Fibroblast of the conjunctiva (primary cell): Measurements from ENCODE around the gene NPLOC4.

Source experiments
- DNase-seq: peaks from one replicate; pipeline ENCODE4 v3.0.0-alpha.2; 2010; ENCODE audit warnings: low read depth

Gene NPLOC4

DNA sequence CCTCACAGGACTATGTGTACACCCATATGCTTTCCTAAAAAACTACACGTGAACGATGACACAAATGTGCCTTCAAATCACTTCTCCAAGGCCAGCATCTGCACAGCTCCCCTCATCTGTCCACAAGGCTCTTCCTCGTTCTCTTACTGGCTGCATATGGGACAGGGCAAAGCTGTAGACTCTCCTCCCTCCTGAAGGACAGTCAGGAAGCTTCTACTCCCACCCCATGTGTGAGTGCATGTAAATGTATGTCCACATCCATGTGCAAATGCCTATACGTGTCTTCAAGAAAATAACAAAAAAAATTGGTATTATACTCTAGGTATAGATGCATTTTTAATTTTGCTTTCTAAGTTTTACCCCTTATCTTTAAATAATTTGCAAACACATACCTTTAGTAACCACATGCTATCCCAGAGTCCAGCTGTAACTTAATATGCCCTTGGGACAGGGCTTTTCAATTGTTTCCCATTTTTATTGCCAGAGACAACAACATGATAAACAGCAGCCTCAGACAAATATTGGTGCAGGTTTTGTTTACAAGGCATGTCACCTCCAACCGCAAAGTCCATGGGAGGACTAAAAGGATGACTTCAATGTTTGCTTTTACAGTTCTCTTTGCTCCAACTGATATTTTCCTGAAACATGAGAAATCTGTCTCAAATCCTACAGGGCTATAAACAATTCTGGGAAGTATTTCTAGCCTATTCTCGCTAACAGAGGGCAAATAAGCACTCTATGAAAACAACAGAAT, 53.1 kb downstream of the NPLOC4 start:
- no peak for DNase-seq

DNA sequence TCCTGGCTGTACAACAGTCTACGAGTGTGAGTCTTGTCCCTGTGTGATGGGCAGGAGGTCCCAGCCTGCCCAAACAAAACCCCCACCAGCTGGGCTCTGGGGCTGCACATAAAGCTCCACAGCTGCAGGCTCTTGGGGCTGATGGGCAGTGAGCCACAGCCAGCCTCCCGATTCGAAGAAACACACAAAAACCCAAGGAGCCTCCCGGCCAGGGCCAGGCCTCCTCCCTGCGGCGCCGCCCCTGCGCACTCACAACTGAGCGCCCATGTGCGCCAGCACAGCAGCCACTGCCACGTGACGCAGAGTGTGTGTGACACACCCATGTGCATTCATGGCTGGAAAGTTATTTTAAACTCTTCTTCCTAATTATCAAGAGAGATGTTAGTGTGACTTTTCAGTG, 54.2 kb downstream of the NPLOC4 start:
- no peak for DNase-seq

- no peak for DNase-seq
Measured at GRCh38 chr17:81582341-81582740, 54.6 kb downstream of the NPLOC4 start.

- DNase-seq, result no peak
Measured at GRCh38 chr17:81581758-81582157, 55.2 kb downstream of the NPLOC4 start.

- DNase-seq, result no peak
Measured at GRCh38 chr17:81580481-81580880, 56.4 kb downstream of the NPLOC4 start.

- no peak for DNase-seq
Measured at GRCh38 chr17:81579821-81580321, 57.0 kb downstream of the NPLOC4 start.

GRCh38 chr17:81579298-81579697, 57.6 kb downstream of the NPLOC4 start:
- no peak for DNase-seq

- no peak for DNase-seq
Measured at GRCh38 chr17:81578561-81579225, 58.2 kb downstream of the NPLOC4 start.

DNA sequence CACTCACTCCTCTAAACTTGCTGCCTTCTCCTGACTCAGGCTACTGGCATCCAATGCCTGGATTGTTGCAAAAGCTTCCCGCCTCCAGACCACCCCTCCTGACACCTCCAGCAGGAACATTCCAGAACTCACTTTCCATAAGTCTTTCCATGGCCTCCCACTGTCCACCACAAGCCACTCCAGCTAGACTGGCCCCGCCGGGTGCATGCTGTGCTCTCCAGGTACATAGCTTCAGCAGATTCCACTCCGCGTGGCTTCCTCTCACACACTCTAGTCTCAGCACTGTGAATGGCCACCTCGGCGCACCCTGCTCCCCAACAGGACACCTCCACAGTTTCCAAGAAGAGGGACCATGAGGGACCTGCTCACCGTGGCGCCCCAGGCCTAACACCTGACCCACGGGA, 58.9 kb downstream of the NPLOC4 start:
- no peak for DNase-seq

GRCh38 chr17:81577278-81578000, 59.5 kb downstream of the NPLOC4 start:
- DNase-seq, result no peak

DNA sequence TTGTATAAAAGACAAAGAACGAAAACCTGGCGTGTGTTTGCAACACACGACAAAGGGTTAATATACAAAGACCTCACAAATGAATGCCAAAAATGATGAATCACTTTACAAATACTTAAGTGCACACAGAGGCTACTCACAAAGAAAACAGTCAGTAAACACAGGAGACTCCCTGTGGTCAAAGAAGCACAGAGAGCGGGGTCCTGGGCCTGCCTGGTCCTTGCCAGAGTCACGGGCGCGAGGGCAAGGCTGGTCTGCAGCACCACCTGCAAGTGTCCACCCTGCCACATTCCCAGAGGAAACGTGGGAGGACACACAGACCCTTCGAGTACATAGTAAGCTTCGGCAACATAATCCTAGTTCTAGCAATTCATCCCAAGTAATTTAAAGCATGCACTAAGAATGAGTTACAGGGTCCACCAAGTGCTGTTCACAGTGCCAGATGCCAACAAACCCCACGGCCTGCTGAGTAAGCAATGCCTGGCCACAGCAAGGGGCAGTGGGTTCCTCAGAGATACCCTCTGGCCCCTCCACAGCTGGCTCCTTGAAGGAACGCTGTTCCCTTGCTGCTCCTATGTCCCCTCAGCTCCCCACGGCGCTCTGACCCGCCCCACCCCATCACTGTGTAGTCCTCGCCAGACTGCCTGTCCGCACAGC, 60.2 kb downstream of the NPLOC4 start:
- no peak for DNase-seq

DNA sequence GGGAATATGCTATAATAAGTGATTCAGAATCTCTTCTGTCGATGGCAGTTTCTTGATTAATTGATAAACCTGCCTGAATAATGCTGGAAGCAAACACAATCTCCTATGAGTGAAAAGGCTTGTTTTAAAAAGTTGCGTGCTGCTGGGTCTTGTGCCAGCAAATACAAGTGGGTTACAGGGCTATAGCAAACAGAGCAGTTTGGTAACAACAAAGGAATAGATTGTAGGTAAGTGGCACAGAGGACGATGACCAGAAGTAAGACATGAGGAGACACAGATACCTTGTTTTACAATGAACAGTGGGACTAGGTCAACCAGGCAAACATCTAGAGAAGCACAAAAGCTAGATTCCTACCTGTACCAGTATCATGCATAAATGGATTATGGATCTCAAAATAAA, 61.1 kb downstream of the NPLOC4 start:
- DNase-seq, result no peak

GRCh38 chr17:81574643-81574956, 62.3 kb downstream of the NPLOC4 start:
- DNase-seq, result no peak

- no peak for DNase-seq
Measured at GRCh38 chr17:81573794-81574642, 62.9 kb downstream of the NPLOC4 start.

- no peak for DNase-seq
Measured at GRCh38 chr17:81572563-81573168, 64.2 kb downstream of the NPLOC4 start.

DNA sequence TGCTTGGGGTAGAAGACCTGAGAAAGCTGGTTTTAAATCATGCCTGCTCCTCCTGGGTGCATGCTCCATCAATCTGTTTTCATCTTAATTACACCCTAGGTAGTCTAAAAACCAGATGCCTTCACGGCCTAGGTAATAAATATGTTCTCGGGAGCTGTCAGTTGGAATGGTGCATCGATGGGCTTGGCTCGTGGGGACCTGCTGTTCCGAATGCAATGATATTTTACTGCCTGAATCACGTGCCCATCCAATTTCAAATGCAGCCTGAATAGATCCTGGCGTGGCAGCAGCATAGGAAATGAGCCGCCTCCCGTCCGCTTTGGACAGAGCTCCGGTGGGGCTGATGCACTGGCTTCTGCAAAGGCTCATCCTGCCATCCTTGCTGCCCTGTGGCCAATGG, 65.9 kb downstream of the NPLOC4 start:
- DNase-seq, result no peak

DNA sequence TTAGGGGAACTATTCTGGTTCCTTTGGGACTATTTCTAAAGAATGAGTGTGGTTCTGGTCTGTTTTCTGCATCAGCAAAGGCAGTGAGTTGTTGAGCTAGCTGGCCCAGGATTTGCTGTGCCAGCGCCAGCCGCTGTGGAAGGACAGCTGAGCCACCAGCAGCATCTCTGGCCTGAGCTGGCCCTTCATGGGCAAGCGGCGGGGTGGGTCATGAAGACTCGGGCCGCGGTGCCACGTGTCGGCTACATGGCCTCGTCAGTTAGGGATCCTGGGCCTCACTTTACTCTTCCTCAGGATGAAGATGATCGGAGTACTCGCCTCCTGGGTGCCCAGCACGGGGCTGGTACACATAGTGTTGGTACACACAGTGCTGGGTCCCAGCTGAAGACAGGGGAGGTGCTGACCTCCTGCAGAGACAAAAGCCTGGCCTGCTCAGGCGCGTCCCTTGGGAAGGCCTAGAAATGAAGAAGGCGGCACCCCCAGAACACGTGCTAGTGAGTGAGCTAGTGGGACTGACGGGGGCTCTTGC, 66.9 kb downstream of the NPLOC4 start:
- DNase-seq, result no peak

DNA sequence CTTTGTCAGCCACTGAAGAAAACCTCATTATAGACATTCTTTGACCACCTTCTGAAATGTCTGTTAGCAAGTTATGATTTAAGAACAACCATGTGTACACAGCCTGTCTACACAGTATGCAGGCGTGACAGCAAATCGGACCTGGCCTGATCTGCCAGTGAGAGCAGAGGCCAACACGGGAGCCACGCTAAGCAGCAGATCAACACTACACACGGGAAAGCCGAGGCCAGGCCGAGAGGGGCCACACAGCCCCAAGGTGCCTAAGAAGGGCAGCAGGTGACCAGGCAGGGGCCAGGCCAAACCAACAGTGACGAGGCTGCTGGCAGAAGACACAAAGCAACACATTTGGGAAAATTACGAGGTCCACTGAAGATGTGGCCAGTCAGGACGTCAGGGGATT, 68.5 kb downstream of the NPLOC4 start:
- DNase-seq, result no peak

GRCh38 chr17:81567191-81567590, 69.7 kb downstream of the NPLOC4 start:
- DNase-seq, result no peak

- DNase-seq, result peak; percentile 82
Measured at GRCh38 chr17:81566461-81567126, 70.3 kb downstream of the NPLOC4 start.
